ENCODE measurements around the gene ISM1. TPM values are rescaled to one million over a fixed set of nuclear protein-coding genes. Genes with fewer than 3 reads are reported as not detected.

The ISM1 gene
- total RNA-seq, 1 donor from 2014 or later = 2.0 TPM

- DNase-seq (ENCODE audit: low spot score) = no peak
- Mint-ChIP-seq H3K27me3 (ENCODE audit: insufficient read depth) (no peaks in the 10 kb centered on the region), H3K36me3 (ENCODE audit: low read depth) (no peaks in the 10 kb centered on the region)
Measured at GRCh38 chr20:13296070-13296469, 75.0 kb downstream of the ISM1 start.

GRCh38 chr20:13297147-13297899 is 76.2 kb downstream of the ISM1 start:
- H3K27ac Mint-ChIP-seq = no peak overlapping the region
- intact Hi-C loops (cut with micrococcal nuclease) = no loop called here
- DNase-seq (ENCODE audit: low spot score) = no peak
- H3K4me1 Mint-ChIP-seq (ENCODE audit: low read depth) = no peaks in the 10 kb centered on the region
- H3K27me3 Mint-ChIP-seq (ENCODE audit: insufficient read depth) = no peaks in the 10 kb centered on the region
- no peaks in the 10 kb centered on the region for H3K36me3 Mint-ChIP-seq (ENCODE audit: low read depth)
- no peaks in the 10 kb centered on the region for H3K9me3 Mint-ChIP-seq
- H3K4me3 Mint-ChIP-seq = no peak overlapping the region

More at GRCh38 chr20:13296070-13296469, 75.0 kb downstream of the ISM1 start:
- Mint-ChIP-seq H3K4me3 (no peak overlapping the region), H3K4me1 (ENCODE audit: low read depth) (no peaks in the 10 kb centered on the region), H3K9me3 (no peaks in the 10 kb centered on the region), H3K27ac (no peak overlapping the region)
- intact Hi-C loops (cut with micrococcal nuclease) = no loop called here

DNA sequence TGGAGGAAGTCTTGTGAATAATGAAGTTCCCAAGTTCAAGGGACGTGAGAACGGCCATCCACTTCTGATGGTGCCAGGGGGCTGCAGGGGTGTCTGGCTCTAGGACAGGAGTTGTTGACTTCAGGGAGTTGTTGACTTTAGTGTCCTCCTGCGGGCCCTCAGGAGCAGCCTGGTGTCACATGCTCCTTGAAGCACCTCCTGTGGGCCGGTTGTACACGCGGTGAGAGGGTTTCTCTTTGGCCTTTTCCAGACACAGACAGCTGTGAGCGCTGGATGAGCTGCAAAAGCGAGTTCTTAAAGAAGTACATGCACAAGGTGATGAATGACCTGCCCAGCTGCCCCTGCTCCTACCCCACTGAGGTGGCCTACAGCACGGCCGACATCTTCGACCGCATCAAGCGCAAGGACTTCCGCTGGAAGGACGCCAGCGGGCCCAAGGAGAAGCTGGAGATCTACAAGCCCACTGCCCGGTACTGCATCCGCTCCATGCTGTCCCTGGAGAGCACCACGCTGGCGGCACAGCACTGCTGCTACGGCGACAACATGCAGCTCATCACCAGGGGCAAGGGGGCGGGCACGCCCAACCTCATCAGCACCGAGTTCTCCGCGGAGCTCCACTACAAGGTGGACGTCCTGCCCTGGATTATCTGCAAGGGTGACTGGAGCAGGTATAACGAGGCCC is 77.8 kb downstream of the ISM1 start:
- Mint-ChIP-seq H3K9me3 (no peaks in the 10 kb centered on the region), H3K36me3 (ENCODE audit: low read depth) (no peaks in the 10 kb centered on the region), H3K27ac (no peak overlapping the region), H3K4me1 (ENCODE audit: low read depth) (no peaks in the 10 kb centered on the region), H3K27me3 (ENCODE audit: insufficient read depth) (no peaks in the 10 kb centered on the region), H3K4me3 (no peak overlapping the region)
- intact Hi-C loops (cut with micrococcal nuclease) = no loop called here
- DNase-seq (ENCODE audit: low spot score) = no peak

DNA sequence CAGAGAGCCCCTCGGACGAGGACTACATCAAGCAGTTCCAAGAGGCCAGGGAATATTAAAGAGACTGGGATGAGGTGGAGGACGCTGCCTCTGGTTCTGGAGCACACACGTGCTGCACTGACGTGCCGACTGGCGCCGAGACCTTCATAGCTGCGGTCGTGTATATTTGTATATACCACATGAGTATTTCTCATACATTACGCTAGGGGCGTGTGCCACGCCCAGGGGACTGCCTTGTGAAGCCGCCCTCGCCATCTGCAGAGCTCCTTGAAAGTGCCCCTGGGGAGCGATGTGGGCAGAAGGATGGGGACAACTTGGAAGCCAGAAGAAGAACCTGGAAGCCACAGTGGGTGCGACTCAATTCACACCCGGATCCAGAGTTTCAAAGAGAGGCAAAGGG is 78.3 kb downstream of the ISM1 start:
- H3K27ac Mint-ChIP-seq = no peak overlapping the region
- intact Hi-C loops (cut with micrococcal nuclease) = no loop called here

DNA sequence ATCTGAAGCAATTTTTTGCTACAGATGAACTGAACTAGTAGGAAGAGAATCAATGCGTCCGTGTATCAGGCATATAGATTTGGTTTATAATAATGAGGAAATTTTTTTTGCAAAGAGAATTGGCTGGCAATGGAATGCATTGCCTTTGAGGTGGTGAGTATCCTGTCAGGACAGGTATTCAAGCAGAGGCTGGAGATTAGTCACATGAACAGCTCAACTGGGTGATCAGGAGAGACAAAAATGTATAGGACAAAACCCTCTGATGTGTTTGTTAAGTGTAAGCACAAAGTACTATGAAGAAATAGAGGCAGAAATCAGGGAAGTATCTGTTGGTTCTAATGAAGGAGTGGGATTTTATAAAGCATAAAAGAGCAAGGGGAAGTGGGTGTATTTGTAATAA is 80.5 kb downstream of the ISM1 start:
- Mint-ChIP-seq H3K36me3 (ENCODE audit: low read depth) (no peaks in the 10 kb centered on the region), H3K4me3 (no peak overlapping the region), H3K27ac (no peak overlapping the region), H3K9me3 (no peaks in the 10 kb centered on the region), H3K4me1 (ENCODE audit: low read depth) (no peaks in the 10 kb centered on the region), H3K27me3 (ENCODE audit: insufficient read depth) (no peaks in the 10 kb centered on the region)
- no peak for DNase-seq (ENCODE audit: low spot score)
- intact Hi-C loops (cut with micrococcal nuclease) = no loop called here

More for the DNA sequence above, 78.3 kb downstream of the ISM1 start:
- Mint-ChIP-seq H3K27me3 (ENCODE audit: insufficient read depth) (no peaks in the 10 kb centered on the region), H3K9me3 (no peaks in the 10 kb centered on the region), H3K4me3 (no peak overlapping the region), H3K4me1 (ENCODE audit: low read depth) (no peaks in the 10 kb centered on the region), H3K36me3 (ENCODE audit: low read depth) (no peaks in the 10 kb centered on the region)
- DNase-seq (ENCODE audit: low spot score) = no peak

DNA sequence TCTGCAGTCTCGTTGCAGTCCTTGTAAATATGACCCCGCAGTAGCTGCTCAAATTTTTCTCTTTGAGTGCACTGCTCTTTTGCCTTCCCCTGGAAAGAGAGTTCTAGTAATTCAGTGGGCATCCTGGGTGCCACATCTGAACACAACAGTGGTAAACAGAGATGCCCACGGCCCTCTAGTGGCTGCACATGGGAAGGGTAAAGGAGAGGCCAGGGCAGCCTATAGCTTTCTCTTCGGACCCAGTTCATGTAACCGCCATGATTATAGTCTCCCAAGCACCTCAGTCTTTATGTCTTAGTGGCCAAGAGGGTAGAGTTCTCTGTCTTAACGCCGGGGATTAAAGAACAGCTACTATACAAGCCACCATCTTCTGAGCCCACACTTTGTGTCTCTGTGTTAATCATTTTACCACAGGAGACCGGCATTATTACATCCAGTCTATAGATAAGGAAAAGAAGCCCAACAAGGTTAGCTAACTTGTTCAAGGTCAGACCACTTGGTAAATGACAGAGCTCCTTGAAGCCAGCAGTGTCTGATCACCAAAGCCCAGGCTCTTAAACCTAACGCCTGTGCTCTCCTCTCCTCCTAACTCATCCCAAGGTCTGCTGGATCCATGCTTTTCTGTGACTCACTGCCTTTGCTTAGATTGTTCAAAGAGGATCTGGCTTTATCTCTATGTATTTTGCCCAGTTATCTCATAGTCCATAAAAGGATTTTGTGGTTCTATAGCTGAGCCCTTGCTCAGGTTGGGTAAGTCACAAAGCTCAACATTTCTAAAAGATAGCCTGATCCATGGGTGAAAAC is 81.8 kb downstream of the ISM1 start:
- DNase-seq (ENCODE audit: low spot score) = peak; percentile 13
- H3K4me1 Mint-ChIP-seq (ENCODE audit: low read depth) = no peaks in the 10 kb centered on the region

DNA sequence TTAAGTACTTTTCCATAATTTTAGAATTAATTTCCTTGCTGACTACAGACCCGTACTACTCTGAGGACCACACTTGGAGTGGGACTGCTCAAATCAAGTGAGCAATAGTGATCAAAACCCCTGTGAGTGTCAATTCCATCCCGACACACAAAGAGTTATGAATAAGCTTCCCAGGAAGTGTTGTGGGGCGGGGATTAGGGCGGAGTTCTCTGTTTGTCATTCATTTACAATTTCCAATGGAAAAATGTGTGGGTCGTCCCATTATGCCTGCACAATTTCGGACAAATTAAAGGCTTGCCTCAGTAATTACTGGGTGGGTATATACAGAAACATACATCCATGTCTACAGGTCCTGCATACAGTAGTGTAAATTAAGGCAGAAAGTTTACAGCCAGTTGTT is 84.2 kb downstream of the ISM1 start:
- H3K36me3 Mint-ChIP-seq (ENCODE audit: low read depth) = no peaks in the 10 kb centered on the region
- H3K9me3 Mint-ChIP-seq = no peaks in the 10 kb centered on the region
- DNase-seq (ENCODE audit: low spot score) = no peak
- no peak overlapping the region for H3K27ac Mint-ChIP-seq
- no peaks in the 10 kb centered on the region for H3K27me3 Mint-ChIP-seq (ENCODE audit: insufficient read depth)
- intact Hi-C loops (cut with micrococcal nuclease) = no loop called here
- no peak overlapping the region for H3K4me3 Mint-ChIP-seq
- no peaks in the 10 kb centered on the region for H3K4me1 Mint-ChIP-seq (ENCODE audit: low read depth)

More for the DNA sequence above, 81.8 kb downstream of the ISM1 start:
- H3K27ac Mint-ChIP-seq = no peak overlapping the region
- no peaks in the 10 kb centered on the region for H3K27me3 Mint-ChIP-seq (ENCODE audit: insufficient read depth)
- no peaks in the 10 kb centered on the region for H3K9me3 Mint-ChIP-seq
- intact Hi-C loops (cut with micrococcal nuclease) = loop anchor here (1.0 to 2.0 kb wide), 3 partner anchors 82 to 378 kb away; partner anchors contain the start of gene ISM1
- H3K4me3 Mint-ChIP-seq = no peak overlapping the region
- H3K36me3 Mint-ChIP-seq (ENCODE audit: low read depth) = no peaks in the 10 kb centered on the region

DNA sequence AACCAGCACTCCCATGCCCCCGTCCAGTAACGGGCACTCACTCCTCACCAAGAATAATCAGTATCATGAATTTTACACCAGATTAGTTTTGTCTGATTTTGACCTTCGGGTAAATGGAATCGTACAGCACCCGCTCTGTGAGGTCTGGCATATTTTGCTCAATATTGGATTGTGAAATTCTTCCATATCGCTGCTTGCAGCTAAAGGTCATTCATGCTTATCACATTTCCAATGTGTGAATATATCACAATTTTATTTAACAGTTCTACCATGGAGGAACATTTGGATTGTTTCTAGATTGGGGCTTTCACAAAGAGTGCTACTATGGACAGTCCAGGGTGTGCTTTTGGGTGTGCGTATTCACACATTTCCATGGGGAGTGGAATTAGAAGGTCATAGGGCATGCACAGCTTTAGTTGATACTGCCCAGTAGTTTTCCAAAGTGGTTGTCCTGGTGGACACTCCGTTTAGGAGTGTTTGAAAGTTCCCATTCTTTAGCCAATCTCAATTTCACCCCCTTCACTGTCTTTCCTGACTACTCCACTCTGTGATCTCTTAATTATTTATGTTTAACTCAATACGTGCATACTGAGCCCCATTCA is 86.6 kb downstream of the ISM1 start:
- Mint-ChIP-seq H3K36me3 (ENCODE audit: low read depth) (no peaks in the 10 kb centered on the region), H3K4me1 (ENCODE audit: low read depth) (peaks cover 6% of the 10 kb centered on the region), H3K27ac (no peak overlapping the region), H3K4me3 (no peak overlapping the region), H3K9me3 (no peaks in the 10 kb centered on the region), H3K27me3 (ENCODE audit: insufficient read depth) (no peaks in the 10 kb centered on the region)
- intact Hi-C loops (cut with micrococcal nuclease) = no loop called here
- DNase-seq (ENCODE audit: low spot score) = no peak

DNA sequence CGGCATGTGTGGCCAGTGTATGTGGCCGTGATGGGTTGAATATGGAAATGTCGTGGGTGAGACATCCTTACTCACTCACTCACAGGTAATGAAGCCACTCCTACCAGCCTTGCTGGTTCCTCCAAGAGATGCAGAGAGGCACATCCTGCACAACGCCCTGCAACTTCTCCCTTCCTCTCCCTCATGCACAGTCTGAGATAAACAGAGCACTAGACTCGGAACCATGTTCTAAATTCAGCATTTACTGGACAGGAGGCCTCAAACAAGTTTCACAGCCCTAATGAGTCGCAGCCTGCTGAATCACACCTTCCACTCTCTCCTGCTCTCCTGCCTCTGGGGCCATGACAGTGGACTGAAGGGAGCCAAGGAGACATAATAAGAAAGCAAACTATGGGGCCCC is 91.2 kb downstream of the ISM1 start:
- DNase-seq (ENCODE audit: low spot score) = no peak
- no peaks in the 10 kb centered on the region for H3K36me3 Mint-ChIP-seq (ENCODE audit: low read depth)
- H3K27ac Mint-ChIP-seq = no peak overlapping the region
- H3K4me3 Mint-ChIP-seq = no peak overlapping the region
- peaks cover 2% of the 10 kb centered on the region for H3K27me3 Mint-ChIP-seq (ENCODE audit: insufficient read depth)
- no peaks in the 10 kb centered on the region for H3K9me3 Mint-ChIP-seq
- peaks cover 11% of the 10 kb centered on the region for H3K4me1 Mint-ChIP-seq (ENCODE audit: low read depth)
- intact Hi-C loops (cut with micrococcal nuclease) = no loop called here

DNA sequence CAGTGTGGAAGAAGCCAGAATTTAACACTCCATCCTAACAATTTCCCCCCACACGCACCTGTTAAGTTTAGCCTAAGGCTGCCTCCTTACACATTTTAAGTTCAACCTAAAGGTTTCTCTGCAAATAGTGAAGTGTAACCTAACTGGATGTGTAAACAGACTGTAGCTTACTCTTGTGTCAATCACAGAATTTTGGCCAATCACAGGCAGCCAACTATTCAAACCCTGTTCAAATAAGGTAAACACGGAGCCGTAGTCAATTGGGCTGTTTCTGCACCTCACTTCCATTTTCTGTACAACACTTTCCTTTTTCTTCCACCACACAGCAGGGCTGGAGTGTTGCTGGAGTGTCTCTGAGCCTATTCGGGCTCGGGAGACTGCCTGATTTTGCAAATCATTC is 92.1 kb downstream of the ISM1 start:
- H3K27ac Mint-ChIP-seq = no peak overlapping the region
- intact Hi-C loops (cut with micrococcal nuclease) = no loop called here

GRCh38 chr20:13317439-13317838 is 96.4 kb downstream of the ISM1 start:
- peaks cover 6% of the 10 kb centered on the region for H3K27me3 Mint-ChIP-seq (ENCODE audit: insufficient read depth)
- no peak for DNase-seq (ENCODE audit: low spot score)
- H3K27ac Mint-ChIP-seq = no peak overlapping the region
- H3K4me3 Mint-ChIP-seq = no peak overlapping the region
- intact Hi-C loops (cut with micrococcal nuclease) = no loop called here
- no peaks in the 10 kb centered on the region for H3K9me3 Mint-ChIP-seq
- H3K36me3 Mint-ChIP-seq (ENCODE audit: low read depth) = no peaks in the 10 kb centered on the region
- peaks cover 10% of the 10 kb centered on the region for H3K4me1 Mint-ChIP-seq (ENCODE audit: low read depth)

More for the DNA sequence above, 92.1 kb downstream of the ISM1 start:
- H3K4me3 Mint-ChIP-seq = no peak overlapping the region
- DNase-seq (ENCODE audit: low spot score) = no peak
- peaks cover 2% of the 10 kb centered on the region for H3K27me3 Mint-ChIP-seq (ENCODE audit: insufficient read depth)
- peaks cover 11% of the 10 kb centered on the region for H3K4me1 Mint-ChIP-seq (ENCODE audit: low read depth)
- H3K9me3 Mint-ChIP-seq = no peaks in the 10 kb centered on the region
- H3K36me3 Mint-ChIP-seq (ENCODE audit: low read depth) = no peaks in the 10 kb centered on the region

DNA sequence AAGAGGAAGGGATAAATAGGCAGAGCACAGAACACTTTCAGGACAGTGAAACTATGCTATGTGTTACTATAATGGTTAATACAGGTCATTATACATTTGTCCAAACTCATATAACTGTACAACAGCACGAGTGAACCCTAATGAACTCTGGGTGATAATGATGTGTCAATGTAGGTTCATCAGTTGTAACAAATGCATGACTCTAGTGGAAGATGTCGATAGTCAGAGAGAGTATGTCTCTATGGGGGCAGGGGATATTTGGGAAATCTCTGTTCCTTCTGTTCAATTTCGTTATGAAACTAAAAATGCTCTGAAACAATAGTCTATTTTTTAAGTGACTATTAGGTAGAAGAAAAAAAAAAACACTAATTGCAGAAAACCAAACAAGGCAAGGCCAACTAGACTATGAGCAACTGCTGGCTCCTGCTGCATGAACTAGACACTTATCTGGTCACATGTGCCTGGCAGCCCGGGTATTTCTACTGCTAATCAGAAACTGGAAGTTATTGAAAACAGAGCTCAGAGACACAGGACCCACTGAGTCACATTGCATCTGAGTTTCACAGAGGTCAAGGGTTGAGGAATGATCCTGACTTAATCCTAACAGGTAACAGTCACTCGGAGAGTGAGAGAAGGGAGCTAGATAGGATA is 97.9 kb downstream of the ISM1 start:
- no peak overlapping the region for H3K4me3 Mint-ChIP-seq
- no peak overlapping the region for H3K27ac Mint-ChIP-seq
- peaks cover 7% of the 10 kb centered on the region for H3K27me3 Mint-ChIP-seq (ENCODE audit: insufficient read depth)
- intact Hi-C loops (cut with micrococcal nuclease) = no loop called here
- no peaks in the 10 kb centered on the region for H3K9me3 Mint-ChIP-seq
- no peaks in the 10 kb centered on the region for H3K36me3 Mint-ChIP-seq (ENCODE audit: low read depth)
- DNase-seq (ENCODE audit: low spot score) = no peak
- peaks cover 13% of the 10 kb centered on the region for H3K4me1 Mint-ChIP-seq (ENCODE audit: low read depth)
